ENCODE results near the gene PDE8A.
"Not testable (repeated sequence)": the region's sequence is repeated elsewhere in the genome, so short reads cannot be mapped to it uniquely, and the experiment has no call there.

DNA sequence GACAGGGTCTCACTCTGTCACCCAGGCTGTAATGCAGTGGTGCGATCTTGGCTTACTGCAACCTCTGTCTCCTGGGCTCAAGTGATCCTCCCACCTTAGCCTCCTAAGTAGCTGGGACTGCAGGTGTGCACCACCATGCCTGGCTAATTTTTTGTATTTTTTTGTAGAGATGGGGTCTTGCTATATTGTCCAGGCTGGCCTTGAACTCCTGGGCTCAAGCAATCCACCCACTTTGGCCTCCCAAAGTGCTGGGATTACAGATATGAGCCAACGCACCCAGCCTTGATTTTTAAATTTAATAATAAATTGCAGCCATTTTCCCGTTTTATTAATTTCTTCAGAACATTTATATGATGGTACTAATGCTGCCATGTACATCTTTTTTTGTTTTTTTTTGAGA lies 15.6 kb downstream of the PDE8A start:
- TF ChIP-seq, protein P1, sequence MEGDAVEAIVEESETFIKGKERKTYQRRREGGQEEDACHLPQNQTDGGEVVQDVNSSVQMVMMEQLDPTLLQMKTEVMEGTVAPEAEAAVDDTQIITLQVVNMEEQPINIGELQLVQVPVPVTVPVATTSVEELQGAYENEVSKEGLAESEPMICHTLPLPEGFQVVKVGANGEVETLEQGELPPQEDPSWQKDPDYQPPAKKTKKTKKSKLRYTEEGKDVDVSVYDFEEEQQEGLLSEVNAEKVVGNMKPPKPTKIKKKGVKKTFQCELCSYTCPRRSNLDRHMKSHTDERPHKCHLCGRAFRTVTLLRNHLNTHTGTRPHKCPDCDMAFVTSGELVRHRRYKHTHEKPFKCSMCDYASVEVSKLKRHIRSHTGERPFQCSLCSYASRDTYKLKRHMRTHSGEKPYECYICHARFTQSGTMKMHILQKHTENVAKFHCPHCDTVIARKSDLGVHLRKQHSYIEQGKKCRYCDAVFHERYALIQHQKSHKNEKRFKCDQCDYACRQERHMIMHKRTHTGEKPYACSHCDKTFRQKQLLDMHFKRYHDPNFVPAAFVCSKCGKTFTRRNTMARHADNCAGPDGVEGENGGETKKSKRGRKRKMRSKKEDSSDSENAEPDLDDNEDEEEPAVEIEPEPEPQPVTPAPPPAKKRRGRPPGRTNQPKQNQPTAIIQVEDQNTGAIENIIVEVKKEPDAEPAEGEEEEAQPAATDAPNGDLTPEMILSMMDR (IDR thresholded peaks at IDR 0.05; ENCODE audit: insufficient read depth, low read length, poor library complexity, severe bottlenecking): not testable (repeated sequence)
- not testable (repeated sequence) for TF ChIP-seq EZH2phosphoT487 (conservative IDR thresholded peaks at IDR 0.05; ENCODE audit: low read length)
